ENCODE results near the gene ADAMTSL1.
A peak's percentile ranks its signal among the peaks of the same experiment; 100 is the strongest.

Gene ADAMTSL1

GRCh38 chr9:18629136-18629535 lies 155.2 kb downstream of the ADAMTSL1 start:
- TF ChIP-seq, protein P1, sequence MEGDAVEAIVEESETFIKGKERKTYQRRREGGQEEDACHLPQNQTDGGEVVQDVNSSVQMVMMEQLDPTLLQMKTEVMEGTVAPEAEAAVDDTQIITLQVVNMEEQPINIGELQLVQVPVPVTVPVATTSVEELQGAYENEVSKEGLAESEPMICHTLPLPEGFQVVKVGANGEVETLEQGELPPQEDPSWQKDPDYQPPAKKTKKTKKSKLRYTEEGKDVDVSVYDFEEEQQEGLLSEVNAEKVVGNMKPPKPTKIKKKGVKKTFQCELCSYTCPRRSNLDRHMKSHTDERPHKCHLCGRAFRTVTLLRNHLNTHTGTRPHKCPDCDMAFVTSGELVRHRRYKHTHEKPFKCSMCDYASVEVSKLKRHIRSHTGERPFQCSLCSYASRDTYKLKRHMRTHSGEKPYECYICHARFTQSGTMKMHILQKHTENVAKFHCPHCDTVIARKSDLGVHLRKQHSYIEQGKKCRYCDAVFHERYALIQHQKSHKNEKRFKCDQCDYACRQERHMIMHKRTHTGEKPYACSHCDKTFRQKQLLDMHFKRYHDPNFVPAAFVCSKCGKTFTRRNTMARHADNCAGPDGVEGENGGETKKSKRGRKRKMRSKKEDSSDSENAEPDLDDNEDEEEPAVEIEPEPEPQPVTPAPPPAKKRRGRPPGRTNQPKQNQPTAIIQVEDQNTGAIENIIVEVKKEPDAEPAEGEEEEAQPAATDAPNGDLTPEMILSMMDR (IDR thresholded peaks at IDR 0.05): no peak
- DNase-seq (ENCODE audit: low spot score): no peak
- H3K4me3 ChIP-seq: no peak overlapping the region
- H3K27ac ChIP-seq: no peak overlapping the region

GRCh38 chr9:18632632-18633403 lies 158.9 kb downstream of the ADAMTSL1 start:
- TF ChIP-seq, protein P1 (IDR thresholded peaks at IDR 0.05): no peak
- Histone ChIP-seq H3K4me3 (no peak overlapping the region), H3K27ac (peak overlapping the region; percentile 67 to 82)
- DNase-seq (ENCODE audit: low spot score): no peak

- TF ChIP-seq, protein P1 (IDR thresholded peaks at IDR 0.05): no peak
- H3K27ac ChIP-seq: no peak overlapping the region
These were observed 162.8 kb downstream of the ADAMTSL1 start for GRCh38 chr9:18636781-18637180.

GRCh38 chr9:18638371-18639249 lies 164.7 kb downstream of the ADAMTSL1 start:
- TF ChIP-seq, protein P1 (IDR thresholded peaks at IDR 0.05): no peak
- Histone ChIP-seq H3K4me3 (no peak overlapping the region), H3K27ac (no peak overlapping the region)
- DNase-seq (ENCODE audit: low spot score): no peak

More at GRCh38 chr9:18636781-18637180, 162.8 kb downstream of the ADAMTSL1 start:
- no peak overlapping the region for H3K4me3 ChIP-seq
- no peak for DNase-seq (ENCODE audit: low spot score)

DNA sequence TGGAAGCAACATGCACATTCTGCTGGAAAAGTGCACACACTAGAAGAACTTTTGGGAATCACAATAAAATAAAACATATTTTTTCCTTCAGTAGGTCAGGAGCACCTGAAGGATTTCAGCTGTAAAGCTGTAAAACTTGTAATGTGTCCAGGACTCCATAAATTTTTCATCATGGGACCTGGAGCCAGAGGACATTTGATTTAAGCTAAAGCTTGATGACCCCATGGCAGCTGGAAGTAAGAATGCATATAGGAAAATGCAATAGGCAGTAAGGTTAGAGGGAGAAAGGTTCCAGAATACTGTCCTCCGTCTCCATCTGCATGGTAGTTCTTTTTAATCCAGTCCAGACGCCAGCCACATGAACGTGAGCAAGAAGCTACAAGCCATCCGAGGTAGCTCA lies 166.0 kb downstream of the ADAMTSL1 start:
- no peak overlapping the region for H3K4me3 ChIP-seq
- H3K27ac ChIP-seq: no peak overlapping the region
- TF ChIP-seq, protein P1 (IDR thresholded peaks at IDR 0.05): no peak
- no peak for DNase-seq (ENCODE audit: low spot score)

DNA sequence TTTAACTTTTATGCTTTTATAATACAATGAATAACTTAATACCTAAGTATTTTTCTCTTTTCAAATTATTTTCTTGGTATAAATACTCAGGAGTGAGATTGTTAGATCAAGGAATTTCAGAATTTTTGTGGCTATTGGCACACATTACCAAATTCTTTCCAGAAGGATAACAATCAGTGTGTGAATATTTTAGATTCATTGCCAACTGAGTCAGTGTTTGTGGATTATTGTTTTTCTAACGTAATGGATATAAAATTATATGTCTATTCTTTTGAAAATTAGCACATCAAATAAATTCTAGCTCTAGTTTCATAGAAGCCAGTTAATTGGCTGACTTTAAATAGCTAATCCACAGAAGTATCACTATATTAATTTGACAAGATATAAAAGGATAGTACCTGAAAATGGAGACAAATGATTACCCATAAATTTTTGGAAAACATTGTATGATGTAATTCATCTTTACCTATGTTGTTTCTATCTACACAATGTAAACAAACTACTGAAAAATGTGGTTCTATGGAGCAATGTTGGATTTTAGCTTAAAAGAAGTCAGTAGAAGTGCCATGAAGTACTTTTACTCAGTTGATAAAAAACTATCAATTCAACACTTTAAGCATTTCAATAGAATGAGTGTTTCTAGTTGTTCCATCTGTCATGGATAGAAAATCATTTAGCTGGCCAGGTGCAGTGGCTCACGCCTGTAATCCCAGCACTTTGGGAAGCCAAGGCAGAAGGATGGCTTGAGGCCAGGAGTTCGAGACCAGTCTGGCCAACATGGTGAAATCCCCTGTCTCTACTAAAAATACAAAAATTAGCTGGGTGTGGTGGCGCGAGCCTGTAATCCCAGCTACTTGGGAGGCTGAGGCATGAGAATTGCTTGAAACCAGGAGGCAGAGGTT lies 185.1 kb downstream of the ADAMTSL1 start:
- TF ChIP-seq, protein P1 (IDR thresholded peaks at IDR 0.05): no peak
- no peak overlapping the region for H3K27ac ChIP-seq
- DNase-seq (ENCODE audit: low spot score): no peak

More for the DNA sequence above, 185.1 kb downstream of the ADAMTSL1 start:
- no peak overlapping the region for H3K4me3 ChIP-seq

All from coronary artery (tissue), 2 donors.